SK-N-SH (cell line): ENCODE data around the gene GTF2H4. TPM values are rescaled to one million over a fixed set of nuclear protein-coding genes. Genes with fewer than 3 reads are reported as not detected.

Experiments
- CTCF ChIA-PET: fragments of 300-600, 350-600 bp; formaldehyde crosslinking; extraction: SDS; loops from one replicate; lab custom pipeline; 2021; lab: Yijun Ruan, JAX
- POLR2A ChIA-PET: fragments of 350-600 bp; sonication (Branson Sonifier 250); formaldehyde crosslinking; extraction: SDS; loops from one replicate; lab custom pipeline; 2020; ENCODE audit warnings: antibody characterized with exemption, inconsistent platforms; lab: Yijun Ruan, JAX
- DNase-seq: peaks from one replicate; pipeline ENCODE4 v3.0.0; 2012
- H2AFZ ChIP-seq: fragments of 200-600 bp; sonication (generic); 2 replicates; pipeline ENCODE4 v1.8.1; 2016; ENCODE audit warnings: antibody characterized with exemption, mild to moderate bottlenecking, low read depth
- H3F3A ChIP-seq: fragments of 200-600 bp; sonication (generic); replicated peaks from 2 replicates; pipeline ENCODE3; 2016; ENCODE audit warnings: antibody characterized with exemption, mild to moderate bottlenecking; ENCODE audit not compliant: insufficient read depth
- H3K27ac ChIP-seq, 2 experiments: fragments of 200-500 bp in 1 of 2; fragments of 200-600 bp in 1 of 2; sonication (Bioruptor generic) in 1 of 2; sonication (generic), shearing (Covaris generic) in 1 of 2; 2 replicates each; pipeline versions ENCODE4 v1.5.1 to v1.6.1; 2014 to 2016; ENCODE audit warnings: low read depth in 2 of 2, inconsistent platforms in 1 of 2, low read length in 1 of 2, mild to moderate bottlenecking in 1 of 2, mixed read lengths in 1 of 2
- H3K27me3 ChIP-seq: fragments of 200-600 bp; sonication (generic), shearing (Covaris generic); 2 replicates; pipeline ENCODE4 v1.6.1; 2016; ENCODE audit warnings: mixed run types; ENCODE audit not compliant: insufficient read depth
- H3K36me3 ChIP-seq, 2 experiments: fragments of 200-500 bp in 1 of 2; fragments of 200-600 bp in 1 of 2; sonication (Bioruptor generic) in 1 of 2; sonication (generic) in 1 of 2; replicated peaks in 1 of 2; 2 replicates each; pipeline versions ENCODE3 to v1.5.1; 2014 to 2016; ENCODE audit warnings: low read length in 1 of 2, mild to moderate bottlenecking in 1 of 2; ENCODE audit not compliant: insufficient read depth in 2 of 2, control insufficient read depth in 1 of 2
- H3K4me1 ChIP-seq, 2 experiments: fragments of 200-500 bp in 1 of 2; fragments of 200-600 bp in 1 of 2; sonication (Bioruptor generic) in 1 of 2; sonication (generic), shearing (Covaris generic) in 1 of 2; 2 replicates each; pipeline versions ENCODE4 v1.5.1 to v1.6.1; 2014 to 2016; ENCODE audit warnings: low read depth in 1 of 2, low read length in 1 of 2, mixed run types in 1 of 2; ENCODE audit not compliant: insufficient read depth in 2 of 2, control insufficient read depth in 1 of 2
- H3K4me2 ChIP-seq: fragments of 200-600 bp; sonication (generic), shearing (Covaris generic); 2 replicates; pipeline ENCODE4 v1.6.1; 2017; ENCODE audit warnings: mixed run types
- H3K4me3 ChIP-seq, 2 experiments: fragments of 200-500 bp in 1 of 2; fragments of 200-600 bp in 1 of 2; sonication (Bioruptor generic) in 1 of 2; sonication (generic), shearing (Covaris generic) in 1 of 2; 2 replicates each; pipeline versions ENCODE4 v1.5.1 to v1.8.1; 2014 to 2016; ENCODE audit warnings: low read depth in 2 of 2, inconsistent platforms in 1 of 2, low read length in 1 of 2, mild to moderate bottlenecking in 1 of 2, mixed read lengths in 1 of 2, moderate library complexity in 1 of 2
- H3K79me2 ChIP-seq: fragments of 200-600 bp; sonication (generic); 2 replicates; pipeline ENCODE4 v1.8.1; 2017; ENCODE audit warnings: mild to moderate bottlenecking; ENCODE audit not compliant: insufficient read depth
- H3K9ac ChIP-seq: fragments of 200-600 bp; sonication (generic); 2 replicates; pipeline ENCODE4 v1.6.1; 2017; ENCODE audit warnings: mixed run types
- H3K9me2 ChIP-seq: fragments of 200-600 bp; sonication (generic); 2 replicates; pipeline ENCODE4 v1.6.1; 2017; ENCODE audit warnings: mixed run types
- H3K9me3 ChIP-seq: fragments of 200-600 bp; sonication (generic); 2 replicates; pipeline ENCODE4 v1.6.1; 2017; ENCODE audit warnings: mixed run types, mild to moderate bottlenecking, moderate library complexity
- H4K20me1 ChIP-seq: fragments of 200-600 bp; sonication (generic); 2 replicates; pipeline ENCODE4 v1.6.1; 2017; ENCODE audit warnings: mild to moderate bottlenecking, mixed run types; ENCODE audit not compliant: insufficient read depth
- CTCF ChIP-seq: fragments of 200-600 bp; sonication (generic); IDR thresholded peaks from 2 replicates; pipeline ENCODE4 v1.6.1; 2017; ENCODE audit warnings: antibody characterized with exemption, mild to moderate bottlenecking, moderate library complexity
- EP300 ChIP-seq, 2 experiments: IDR thresholded peaks; 2 replicates each; pipeline versions ENCODE4 v1.4.0 to v1.6.1; 2012; ENCODE audit warnings: borderline replicate concordance in 1 of 2, low read depth in 1 of 2, low read length in 1 of 2
- EZH2phosphoT487 ChIP-seq: fragments of 200-600 bp; sonication (generic); IDR thresholded peaks from 2 replicates; pipeline ENCODE4 v1.6.1; 2017; ENCODE audit warnings: low read depth, mixed run types, mild to moderate bottlenecking, antibody characterized with exemption, moderate library complexity, borderline replicate concordance
- FOSL2 ChIP-seq: IDR thresholded peaks from 2 replicates; pipeline ENCODE4 v1.4.0; 2012; ENCODE audit warnings: low read depth, mild to moderate bottlenecking, moderate library complexity, borderline replicate concordance
- FOXJ3 ChIP-seq: sonication (generic); formaldehyde crosslinking; IDR thresholded peaks from 2 replicates; pipeline ENCODE4 v1.5.1; 2020; ENCODE audit warnings: mild to moderate bottlenecking, missing genetic modification reagents
- GABPA ChIP-seq: IDR thresholded peaks from 2 replicates; pipeline ENCODE4 v1.4.0; 2012; ENCODE audit warnings: low read depth, mild to moderate bottlenecking
- GATA2 ChIP-seq: sonication (generic); formaldehyde crosslinking; IDR thresholded peaks from 2 replicates; pipeline ENCODE4 v1.5.0; 2020; ENCODE audit warnings: mild to moderate bottlenecking, missing genetic modification reagents
- IRF3 ChIP-seq: fragments of 150-350 bp; IDR thresholded peaks from 2 replicates; pipeline ENCODE4 v1.6.1; 2016; ENCODE audit warnings: mild to moderate bottlenecking, low read depth, low read length
- JUND ChIP-seq: IDR thresholded peaks from 2 replicates; pipeline ENCODE4 v1.4.0; 2012
- MEF2A ChIP-seq: IDR thresholded peaks from 2 replicates; pipeline ENCODE4 v1.4.0; 2012; ENCODE audit warnings: low read depth, borderline replicate concordance
- MXI1 ChIP-seq: IDR thresholded peaks from 2 replicates; pipeline ENCODE4 v1.6.1; 2012; ENCODE audit warnings: mild to moderate bottlenecking, low read depth, low read length, improper control_type of control experiment
- NFIC ChIP-seq: IDR thresholded peaks from 2 replicates; pipeline ENCODE4 v1.4.0; 2012; ENCODE audit warnings: borderline replicate concordance
- NRF1 ChIP-seq: IDR thresholded peaks from 2 replicates; pipeline ENCODE4 v1.6.1; 2012; ENCODE audit warnings: low read depth, mild to moderate bottlenecking, low read length
- POLR2AphosphoS5 ChIP-seq: IDR thresholded peaks from 2 replicates; pipeline ENCODE4 v1.6.1; 2012; ENCODE audit warnings: low read depth, low read length
- RAD21 ChIP-seq: IDR thresholded peaks from 2 replicates; pipeline ENCODE4 v1.6.1; 2012; ENCODE audit warnings: mild to moderate bottlenecking, low read length
- RFX5 ChIP-seq: IDR thresholded peaks from 2 replicates; pipeline ENCODE4 v1.6.1; 2012; ENCODE audit warnings: mild to moderate bottlenecking, improper control_type of control experiment, low read length
- SMC3 ChIP-seq: IDR thresholded peaks from 2 replicates; pipeline ENCODE4 v1.6.1; 2012; ENCODE audit warnings: low read depth, low read length, improper control_type of control experiment
- TAF1 ChIP-seq: IDR thresholded peaks from 2 replicates; pipeline ENCODE4 v1.6.1; 2012; ENCODE audit warnings: low read depth, mild to moderate bottlenecking, low read length, moderate library complexity, borderline replicate concordance
- TCF12 ChIP-seq: IDR thresholded peaks from 2 replicates; pipeline ENCODE4 v1.4.0; 2012
- TEAD4 ChIP-seq: IDR thresholded peaks from 2 replicates; pipeline ENCODE4 v1.4.0; 2012; ENCODE audit warnings: mild to moderate bottlenecking, borderline replicate concordance; ENCODE audit not compliant: insufficient read depth
- YY1 ChIP-seq: IDR thresholded peaks from 2 replicates; pipeline ENCODE4 v1.4.0; 2012; ENCODE audit warnings: low read depth, mild to moderate bottlenecking
- WGBS: methylation state at CpG from one replicate; pipeline ENCODE4 v1.1.6; 2017; ENCODE audit warnings: low lambda C conversion rate; 5-methylcytosine and 5-hydroxymethylcytosine counted together
- polyA plus RNA-seq, 3 experiments: library from polyadenylated mRNA; depleted of rRNA; stranded (reverse); fragments of >200 nt; gene quantifications; 2 replicates each; pipeline ENCODE4 v1.2.3, GENCODE V29; 2012
- TF ChIP-seq, protein P1 (sequence below): IDR thresholded peaks from 2 replicates; pipeline ENCODE4 v1.6.1; 2012; ENCODE audit warnings: mild to moderate bottlenecking, low read depth, low read length, moderate library complexity
- TF ChIP-seq, protein P2 (sequence below): fragments of 150-350 bp; IDR thresholded peaks from 2 replicates; pipeline ENCODE4 v1.6.1; 2017; ENCODE audit warnings: antibody characterized with exemption, low read length, low read depth, borderline replicate concordance
- TF ChIP-seq, protein P3 (sequence below): IDR thresholded peaks from 2 replicates; pipeline ENCODE4; 2012

GTF2H4 gene
- polyA plus RNA-seq, 1 of the 3 experiments (the other 2 are of a cell fraction), result 30.7 TPM

GRCh38 chr6:30877419-30878262 is 30.4 kb upstream of the GTF2H4 start:
- no peaks in the 10 kb centered on the region for H4K20me1 ChIP-seq
- H3K27ac ChIP-seq, result peak overlapping the region; percentile 73 to 87
- no peaks in the 10 kb centered on the region for H3K79me2 ChIP-seq
- no peaks in the 10 kb centered on the region for H3K9me3 ChIP-seq
- H3K9me2 ChIP-seq, result no peaks in the 10 kb centered on the region
- H3K4me2 ChIP-seq, result peak overlapping the region; percentile 43
- H2AFZ ChIP-seq, result peak overlapping the region; percentile 84
- H3K9ac ChIP-seq, result peak overlapping the region; percentile 44
- CTCF ChIA-PET, result interaction anchor here (0.6 to 7.6 kb wide), 34 partner anchors 9 to 210 kb away, joined by 3 to 103 read pairs (median 4); no protein-coding TSS in a partner anchor
- H3F3A ChIP-seq, result peaks cover 8% of the 10 kb centered on the region
- WGBS, result 14% methylated on average over 14 of the region's 15 CpGs
- DNase-seq, result peak; percentile 83
- H3K4me3 ChIP-seq, result peak overlapping the region; percentile 21 to 23
- POLR2A ChIA-PET, result no interaction called here
- no peaks in the 10 kb centered on the region for H3K27me3 ChIP-seq
- peaks cover 7 to 17% of the 10 kb centered on the region in 2 experiments; a peak in 2 of 4 replicates for H3K4me1 ChIP-seq
- H3K36me3 ChIP-seq, result no peaks in the 10 kb centered on the region
- TF ChIP-seq MXI1, result no peak
- TF ChIP-seq IRF3, result no peak
- TF ChIP-seq, protein P1, sequence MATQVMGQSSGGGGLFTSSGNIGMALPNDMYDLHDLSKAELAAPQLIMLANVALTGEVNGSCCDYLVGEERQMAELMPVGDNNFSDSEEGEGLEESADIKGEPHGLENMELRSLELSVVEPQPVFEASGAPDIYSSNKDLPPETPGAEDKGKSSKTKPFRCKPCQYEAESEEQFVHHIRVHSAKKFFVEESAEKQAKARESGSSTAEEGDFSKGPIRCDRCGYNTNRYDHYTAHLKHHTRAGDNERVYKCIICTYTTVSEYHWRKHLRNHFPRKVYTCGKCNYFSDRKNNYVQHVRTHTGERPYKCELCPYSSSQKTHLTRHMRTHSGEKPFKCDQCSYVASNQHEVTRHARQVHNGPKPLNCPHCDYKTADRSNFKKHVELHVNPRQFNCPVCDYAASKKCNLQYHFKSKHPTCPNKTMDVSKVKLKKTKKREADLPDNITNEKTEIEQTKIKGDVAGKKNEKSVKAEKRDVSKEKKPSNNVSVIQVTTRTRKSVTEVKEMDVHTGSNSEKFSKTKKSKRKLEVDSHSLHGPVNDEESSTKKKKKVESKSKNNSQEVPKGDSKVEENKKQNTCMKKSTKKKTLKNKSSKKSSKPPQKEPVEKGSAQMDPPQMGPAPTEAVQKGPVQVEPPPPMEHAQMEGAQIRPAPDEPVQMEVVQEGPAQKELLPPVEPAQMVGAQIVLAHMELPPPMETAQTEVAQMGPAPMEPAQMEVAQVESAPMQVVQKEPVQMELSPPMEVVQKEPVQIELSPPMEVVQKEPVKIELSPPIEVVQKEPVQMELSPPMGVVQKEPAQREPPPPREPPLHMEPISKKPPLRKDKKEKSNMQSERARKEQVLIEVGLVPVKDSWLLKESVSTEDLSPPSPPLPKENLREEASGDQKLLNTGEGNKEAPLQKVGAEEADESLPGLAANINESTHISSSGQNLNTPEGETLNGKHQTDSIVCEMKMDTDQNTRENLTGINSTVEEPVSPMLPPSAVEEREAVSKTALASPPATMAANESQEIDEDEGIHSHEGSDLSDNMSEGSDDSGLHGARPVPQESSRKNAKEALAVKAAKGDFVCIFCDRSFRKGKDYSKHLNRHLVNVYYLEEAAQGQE, result no peak
- no peak for TF ChIP-seq MEF2A
- no peak for TF ChIP-seq EP300 (IDR thresholded peaks at IDR 0.05; ENCODE audit: borderline replicate concordance in 1 of 2, low read depth in 1 of 2, low read length in 1 of 2)
- no peak for TF ChIP-seq TEAD4
- no peak for TF ChIP-seq GATA2 (CRISPR knock-in tag)
- TF ChIP-seq, protein P2, sequence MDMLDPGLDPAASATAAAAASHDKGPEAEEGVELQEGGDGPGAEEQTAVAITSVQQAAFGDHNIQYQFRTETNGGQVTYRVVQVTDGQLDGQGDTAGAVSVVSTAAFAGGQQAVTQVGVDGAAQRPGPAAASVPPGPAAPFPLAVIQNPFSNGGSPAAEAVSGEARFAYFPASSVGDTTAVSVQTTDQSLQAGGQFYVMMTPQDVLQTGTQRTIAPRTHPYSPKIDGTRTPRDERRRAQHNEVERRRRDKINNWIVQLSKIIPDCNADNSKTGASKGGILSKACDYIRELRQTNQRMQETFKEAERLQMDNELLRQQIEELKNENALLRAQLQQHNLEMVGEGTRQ, result no peak
- no peak for TF ChIP-seq EZH2phosphoT487
- no peak for TF ChIP-seq FOSL2
- TF ChIP-seq SMC3, result peak; percentile 92
- peak; percentile 95 for TF ChIP-seq RAD21
- TF ChIP-seq FOXJ3 (CRISPR knock-in tag), result no peak
- no peak; the same call in 1 of the 2 replicates for TF ChIP-seq POLR2AphosphoS5
- no peak for TF ChIP-seq JUND
- TF ChIP-seq, protein P3, sequence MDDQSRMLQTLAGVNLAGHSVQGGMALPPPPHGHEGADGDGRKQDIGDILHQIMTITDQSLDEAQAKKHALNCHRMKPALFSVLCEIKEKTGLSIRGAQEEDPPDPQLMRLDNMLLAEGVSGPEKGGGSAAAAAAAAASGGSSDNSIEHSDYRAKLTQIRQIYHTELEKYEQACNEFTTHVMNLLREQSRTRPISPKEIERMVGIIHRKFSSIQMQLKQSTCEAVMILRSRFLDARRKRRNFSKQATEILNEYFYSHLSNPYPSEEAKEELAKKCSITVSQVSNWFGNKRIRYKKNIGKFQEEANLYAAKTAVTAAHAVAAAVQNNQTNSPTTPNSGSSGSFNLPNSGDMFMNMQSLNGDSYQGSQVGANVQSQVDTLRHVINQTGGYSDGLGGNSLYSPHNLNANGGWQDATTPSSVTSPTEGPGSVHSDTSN, result no peak
- TF ChIP-seq NFIC, result no peak
- no peak for TF ChIP-seq RFX5
- TF ChIP-seq NRF1, result no peak
- no peak for TF ChIP-seq TAF1
- TF ChIP-seq CTCF, result peak; percentile 94
- TF ChIP-seq GABPA, result no peak
- peak; percentile 74; the same call in 1 of the 2 replicates for TF ChIP-seq YY1
- 0 out of 2 replicates have a peak, but pooled peaks have one; percentile 13 for TF ChIP-seq TCF12
